GM15510 (cell line): ENCODE data around the gene BATF.

Experiments
- POLR2A ChIP-seq: IDR thresholded peaks from 3 replicates; pipeline ENCODE4 v1.6.1; 2011; ENCODE audit warnings: borderline replicate concordance; ENCODE audit not compliant: insufficient read length; ENCODE audit errors: extremely low read depth

The BATF gene

GRCh38 chr14:75495399-75495798 lies 26.9 kb upstream of the BATF start:
- no peak for TF ChIP-seq POLR2A

- TF ChIP-seq POLR2A, result no peak
These were observed 26.4 kb upstream of the BATF start for GRCh38 chr14:75495882-75496281.

GRCh38 chr14:75496755-75497154 lies 25.5 kb upstream of the BATF start:
- TF ChIP-seq POLR2A, result no peak

GRCh38 chr14:75497191-75497590 lies 25.1 kb upstream of the BATF start:
- TF ChIP-seq POLR2A, result no peak

- no peak for TF ChIP-seq POLR2A
These were observed 24.6 kb upstream of the BATF start for GRCh38 chr14:75497701-75498100.

- TF ChIP-seq POLR2A, result no peak
These were observed 23.0 kb upstream of the BATF start for GRCh38 chr14:75499084-75499875.

- TF ChIP-seq POLR2A, result no peak
These were observed 21.2 kb upstream of the BATF start for GRCh38 chr14:75501080-75501479.

- no peak for TF ChIP-seq POLR2A
These were observed 17.9 kb upstream of the BATF start for GRCh38 chr14:75504411-75504810.

- no peak for TF ChIP-seq POLR2A
These were observed 15.3 kb upstream of the BATF start for GRCh38 chr14:75506930-75507329.

GRCh38 chr14:75510547-75510946 lies 11.7 kb upstream of the BATF start:
- TF ChIP-seq POLR2A, result no peak

- no peak for TF ChIP-seq POLR2A
These were observed 11.1 kb upstream of the BATF start for GRCh38 chr14:75511201-75511600.

- TF ChIP-seq POLR2A, result no peak
These were observed 8.2 kb upstream of the BATF start for GRCh38 chr14:75513911-75514672.

GRCh38 chr14:75514673-75515628 lies 7.3 kb upstream of the BATF start:
- TF ChIP-seq POLR2A, result no peak

GRCh38 chr14:75515629-75515996 lies 6.7 kb upstream of the BATF start:
- no peak for TF ChIP-seq POLR2A

GRCh38 chr14:75518625-75519024 lies 3.6 kb upstream of the BATF start:
- TF ChIP-seq POLR2A, result no peak
